Peyer's patch (tissue), 4 donors: Measurements from ENCODE around the gene HOATZ.

Experiments
- POLR2A ChIP-seq, 2 donors: fragments of 450-650 bp; IDR thresholded peaks; one replicate each; pipeline ENCODE4 v1.5.1; 2017; ENCODE audit warnings: antibody characterized with exemption in 2 of 2, mild to moderate bottlenecking in 2 of 2, moderate library complexity in 2 of 2
- TF ChIP-seq, protein P1 (sequence below), 6 experiments: fragments of 450-650 bp in 4 of 6; fragments of 200-600 bp in 2 of 6; sonication (generic) in 1 of 6; IDR thresholded peaks; one replicate each; pipeline ENCODE4 v1.5.1; 2017 to 2019; ENCODE audit warnings: antibody characterized with exemption in 6 of 6, mild to moderate bottlenecking in 3 of 6, moderate library complexity in 1 of 6

DNA sequence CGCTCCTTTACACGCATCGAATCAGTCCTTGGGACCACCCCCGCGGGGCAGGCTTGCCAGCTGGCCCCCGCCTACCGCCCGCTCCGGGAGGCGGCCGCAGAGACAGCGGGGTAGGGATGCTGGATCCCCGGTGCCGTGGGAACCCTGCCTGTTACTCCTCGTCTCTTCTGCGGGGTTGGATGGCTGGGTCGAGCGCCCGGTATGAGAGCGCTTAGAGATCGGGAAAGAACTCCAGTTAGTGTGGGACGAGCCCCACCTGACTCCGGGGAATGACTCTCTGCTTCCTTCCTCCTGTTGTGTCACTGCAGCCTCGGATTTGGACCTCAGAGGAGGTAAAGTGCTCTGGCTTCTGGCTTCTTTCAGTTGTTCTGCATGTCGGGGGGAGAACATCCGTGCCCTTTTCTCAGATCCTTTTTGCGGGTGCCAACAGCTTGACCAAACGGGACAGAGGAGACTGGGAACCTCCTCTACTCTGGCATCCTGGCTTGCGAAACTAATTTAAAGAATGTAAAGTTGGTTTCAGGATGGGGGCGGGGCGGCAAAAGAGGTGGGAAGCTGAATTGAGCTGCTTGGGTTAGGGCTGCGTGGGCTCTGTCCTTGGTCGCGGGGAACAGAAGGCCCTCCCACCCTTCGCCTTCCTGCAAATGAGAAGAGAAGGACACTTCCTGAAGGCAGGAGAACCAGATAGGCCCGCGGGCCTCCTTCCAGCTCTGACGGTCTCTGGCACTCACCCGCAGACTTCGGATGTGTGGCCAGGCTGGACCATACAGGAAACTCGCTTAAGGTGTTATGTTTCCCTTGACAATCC, 26.9 kb downstream of the HOATZ start:
- TF ChIP-seq, protein P1, sequence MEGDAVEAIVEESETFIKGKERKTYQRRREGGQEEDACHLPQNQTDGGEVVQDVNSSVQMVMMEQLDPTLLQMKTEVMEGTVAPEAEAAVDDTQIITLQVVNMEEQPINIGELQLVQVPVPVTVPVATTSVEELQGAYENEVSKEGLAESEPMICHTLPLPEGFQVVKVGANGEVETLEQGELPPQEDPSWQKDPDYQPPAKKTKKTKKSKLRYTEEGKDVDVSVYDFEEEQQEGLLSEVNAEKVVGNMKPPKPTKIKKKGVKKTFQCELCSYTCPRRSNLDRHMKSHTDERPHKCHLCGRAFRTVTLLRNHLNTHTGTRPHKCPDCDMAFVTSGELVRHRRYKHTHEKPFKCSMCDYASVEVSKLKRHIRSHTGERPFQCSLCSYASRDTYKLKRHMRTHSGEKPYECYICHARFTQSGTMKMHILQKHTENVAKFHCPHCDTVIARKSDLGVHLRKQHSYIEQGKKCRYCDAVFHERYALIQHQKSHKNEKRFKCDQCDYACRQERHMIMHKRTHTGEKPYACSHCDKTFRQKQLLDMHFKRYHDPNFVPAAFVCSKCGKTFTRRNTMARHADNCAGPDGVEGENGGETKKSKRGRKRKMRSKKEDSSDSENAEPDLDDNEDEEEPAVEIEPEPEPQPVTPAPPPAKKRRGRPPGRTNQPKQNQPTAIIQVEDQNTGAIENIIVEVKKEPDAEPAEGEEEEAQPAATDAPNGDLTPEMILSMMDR (IDR thresholded peaks at IDR 0.05), result no peak
- TF ChIP-seq POLR2A (IDR thresholded peaks at IDR 0.05), result no peak
